ENCODE data around the gene CNPY4. TPM values are rescaled to one million over a fixed set of nuclear protein-coding genes. Genes with fewer than 3 reads are reported as not detected.

The CNPY4 gene
- total and polyA plus RNA-seq, 2 donors (not counting 1 experiment from before 2014, with no cell fraction given), result 8.0 to 13.9 TPM

GRCh38 chr7:100091411-100092181 is 27.8 kb upstream of the CNPY4 start:
- Histone ChIP-seq H2AFZ (ENCODE audit: insufficient read depth, low read depth, low read length, poor library complexity, severe bottlenecking) (no peak overlapping the region), H4K20me1 (ENCODE audit: control insufficient read depth, insufficient read depth, low read length, poor library complexity, severe bottlenecking) (peaks cover 35% of the 10 kb centered on the region), H3K4me1 (ENCODE audit: control insufficient read depth in 2 of 2, insufficient read depth in 2 of 2, low read length in 2 of 2) (peaks cover 14 to 18% of the 10 kb centered on the region in 2 donors), H3K36me3 (replicated peaks in 1 of 2; ENCODE audit: control extremely low read depth in 1 of 2, control insufficient read depth in 1 of 2, extremely low read depth in 1 of 2, insufficient read depth in 2 of 2, low read length in 1 of 2) (peaks cover 0 to 61% of the 10 kb centered on the region in 2 experiments), H3K4me3 (ENCODE audit: control extremely low read depth in 1 of 5, extremely low read depth in 1 of 5, insufficient read depth in 1 of 5, low read depth in 2 of 5, low read length in 4 of 5) (no peak overlapping the region), H3K27me3 (replicated peaks in 1 of 4; ENCODE audit: control extremely low read depth in 1 of 4, control insufficient read depth in 3 of 4, insufficient read depth in 4 of 4, low read length in 3 of 4) (no peaks in the 10 kb centered on the region), H3K9me3 (ENCODE audit: control extremely low read depth in 1 of 3, control insufficient read depth in 2 of 3, insufficient read depth in 1 of 3, low read length in 2 of 3) (no peaks in the 10 kb centered on the region), H3K79me2 (ENCODE audit: control insufficient read depth, insufficient read depth, low read length) (peaks cover 14% of the 10 kb centered on the region), H3K9ac (ENCODE audit: low read length) (no peak overlapping the region), H3K27ac (ENCODE audit: low read length in 2 of 2) (no peak overlapping the region), H3K4me2 (replicated peaks; ENCODE audit: low read depth, low read length, poor library complexity, severe bottlenecking) (no peak overlapping the region)
- ATAC-seq (ENCODE audit: low read depth), result no peak
- Mint-ChIP-seq H3K4me1 (peaks cover 19% of the 10 kb centered on the region), H3K27ac (peak overlapping the region; percentile 64), H3K9me3 (ENCODE audit: insufficient read depth) (no peaks in the 10 kb centered on the region), H3K27me3 (no peaks in the 10 kb centered on the region), H3K4me3 (no peak overlapping the region)
- no peak for DNase-seq
- POLR2A ChIA-PET, result interaction anchor here (0.9 kb wide), 1 partner anchor 26 kb away, joined by 6 read pairs; no protein-coding TSS in a partner anchor
- intact Hi-C loops (cut with micrococcal nuclease), result no loop called here
- no peak for TF ChIP-seq EZH2 (IDR thresholded peaks at IDR 0.05; ENCODE audit: borderline replicate concordance, insufficient read depth, low read depth, low read length, poor library complexity, severe bottlenecking)
- CTCF ChIA-PET, result interaction anchor here (0.8 to 0.9 kb wide), 3 partner anchors 39 to 178 kb away, joined by 3 to 4 read pairs (median 3); no protein-coding TSS in a partner anchor
- WGBS (ENCODE audit: insufficient coverage), result 91% methylated on average over 18 of the region's 19 CpGs

GRCh38 chr7:100093054-100093453 is 26.4 kb upstream of the CNPY4 start:
- peaks cover 19% of the 10 kb centered on the region for H3K79me2 ChIP-seq (ENCODE audit: control insufficient read depth, insufficient read depth, low read length)
- H3K9ac ChIP-seq (ENCODE audit: low read length), result no peak overlapping the region
- ChIA-PET CTCF (no interaction called here), POLR2A (interaction anchor here (0.6 kb wide), 1 partner anchor 9 kb away, joined by 4 read pairs; no protein-coding TSS in a partner anchor)
- TF ChIP-seq EZH2 (IDR thresholded peaks at IDR 0.05; ENCODE audit: borderline replicate concordance, insufficient read depth, low read depth, low read length, poor library complexity, severe bottlenecking) (no peak), CTCF (IDR thresholded peaks at IDR 0.05) (no peak)
- Mint-ChIP-seq H3K9me3 (ENCODE audit: insufficient read depth) (no peaks in the 10 kb centered on the region), H3K4me1 (peaks cover 21% of the 10 kb centered on the region), H3K27ac (no peak overlapping the region), H3K27me3 (no peaks in the 10 kb centered on the region), H3K4me3 (no peak overlapping the region)
- H3K27me3 ChIP-seq (replicated peaks in 1 of 4; ENCODE audit: control extremely low read depth in 1 of 4, control insufficient read depth in 3 of 4, insufficient read depth in 4 of 4, low read length in 3 of 4), result no peaks in the 10 kb centered on the region
- peaks cover 38% of the 10 kb centered on the region for H4K20me1 ChIP-seq (ENCODE audit: control insufficient read depth, insufficient read depth, low read length, poor library complexity, severe bottlenecking)
- peaks cover under 1 to 74% of the 10 kb centered on the region in 2 experiments for H3K36me3 ChIP-seq (replicated peaks in 1 of 2; ENCODE audit: control extremely low read depth in 1 of 2, control insufficient read depth in 1 of 2, extremely low read depth in 1 of 2, insufficient read depth in 2 of 2, low read length in 1 of 2)
- ATAC-seq (ENCODE audit: low read depth), result no peak
- intact Hi-C loops (cut with micrococcal nuclease), result no loop called here
- H3K27ac ChIP-seq (ENCODE audit: low read length in 2 of 2), result no peak overlapping the region
- DNase-seq, result no peak
- H3K4me2 ChIP-seq (replicated peaks; ENCODE audit: low read depth, low read length, poor library complexity, severe bottlenecking), result no peak overlapping the region
- no peaks in the 10 kb centered on the region for H3K9me3 ChIP-seq (ENCODE audit: control extremely low read depth in 1 of 3, control insufficient read depth in 2 of 3, insufficient read depth in 1 of 3, low read length in 2 of 3)
- no peak overlapping the region for H2AFZ ChIP-seq (ENCODE audit: insufficient read depth, low read depth, low read length, poor library complexity, severe bottlenecking)
- H3K4me3 ChIP-seq (ENCODE audit: control extremely low read depth in 1 of 5, extremely low read depth in 1 of 5, insufficient read depth in 1 of 5, low read depth in 2 of 5, low read length in 4 of 5), result no peak overlapping the region
- H3K4me1 ChIP-seq (ENCODE audit: control insufficient read depth in 2 of 2, insufficient read depth in 2 of 2, low read length in 2 of 2), result peaks cover 11 to 15% of the 10 kb centered on the region in 2 donors
- 93% methylated on average over 5 of the region's 8 CpGs for WGBS (ENCODE audit: insufficient coverage)

Measured in B cell (primary cell).